ENCODE measurements around the gene ATP5ME.

The ATP5ME gene

GRCh38 chr4:622996-623913, 50.8 kb downstream of the ATP5ME start:
- ATAC-seq: no peak
- TF ChIP-seq PATZ1 (CRISPR knock-in tag; IDR thresholded peaks at IDR 0.05; ENCODE audit: borderline replicate concordance) (no peak), OSR1 (CRISPR knock-in tag; IDR thresholded peaks at IDR 0.05) (no peak), SNAI2 (CRISPR knock-in tag; IDR thresholded peaks at IDR 0.05) (no peak), CREB5 (CRISPR knock-in tag; IDR thresholded peaks at IDR 0.05; ENCODE audit: low read depth) (no peak), TCF4 (CRISPR knock-in tag; IDR thresholded peaks at IDR 0.05; ENCODE audit: borderline replicate concordance) (no peak), ESRRG (CRISPR knock-in tag; IDR thresholded peaks at IDR 0.05) (no peak), GLIS3 (CRISPR knock-in tag; IDR thresholded peaks at IDR 0.05) (no peak), BACH2 (CRISPR knock-in tag; IDR thresholded peaks at IDR 0.05; ENCODE audit: borderline replicate concordance) (no peak), ZNF8 (CRISPR knock-in tag; IDR thresholded peaks at IDR 0.05) (no peak), PPARA (CRISPR knock-in tag; IDR thresholded peaks at IDR 0.05; ENCODE audit: borderline replicate concordance) (no peak), ZNF70 (CRISPR knock-in tag; IDR thresholded peaks at IDR 0.05) (no peak), CSDC2 (CRISPR knock-in tag; IDR thresholded peaks at IDR 0.05) (no peak), ZFP3 (CRISPR knock-in tag; IDR thresholded peaks at IDR 0.05) (no peak), ISL1 (CRISPR knock-in tag; IDR thresholded peaks at IDR 0.05) (no peak), ARNTL (CRISPR knock-in tag; IDR thresholded peaks at IDR 0.05; ENCODE audit: borderline replicate concordance, low read depth) (no peak), ZFP30 (CRISPR knock-in tag; IDR thresholded peaks at IDR 0.05) (no peak), TOX (CRISPR knock-in tag; IDR thresholded peaks at IDR 0.05; ENCODE audit: borderline replicate concordance) (no peak), RARB (CRISPR knock-in tag; IDR thresholded peaks at IDR 0.05) (no peak), ZNF565 (CRISPR knock-in tag; conservative IDR thresholded peaks at IDR 0.05; ENCODE audit: low read depth) (no peak), ZC3H10 (CRISPR knock-in tag; IDR thresholded peaks at IDR 0.05) (no peak)

Data from SK-N-SH treated with all-trans-retinoic acid at 6 μM for 48 hours (cell line).